H1 (cell line): ENCODE results near the gene TMX2. TPM values are rescaled to one million over a fixed set of nuclear protein-coding genes. Genes with fewer than 3 reads are reported as not detected.

Experiments
- NRF1 ChIP-seq: IDR thresholded peaks from 2 replicates; pipeline ENCODE4 v1.6.1; 2011; ENCODE audit warnings: mild to moderate bottlenecking, low read depth, low read length, improper control_type of control experiment
- polyA plus RNA-seq, 7 experiments: library from polyadenylated mRNA; depleted of rRNA in 3 of 7; stranded (reverse) in 5 of 7; unstranded in 2 of 7; fragments of >200 nt in 5 of 7; fragments of 200-250 nt in 2 of 7; gene quantifications; 1 replicate in 5 of 7; 2 replicates in 1 of 7; 4 replicates in 1 of 7; pipeline versions ENCODE4 v1.2.1 to v1.2.3, GENCODE V29; 2011 to 2013; ENCODE audit warnings: missing spikeins in 2 of 7, mixed read lengths in 2 of 7
- total RNA-seq: library from RNA; stranded (reverse); fragmentation: NEBNext Ultra II Directional; extraction: Animal tissue kit (Norgen Biotek cat#: 25700); gene quantifications from 2 replicates; pipeline ENCODE4 v1.2.1, GENCODE V29; 2021

Gene TMX2
- total and polyA plus RNA-seq, 2 of the 8 experiments (the other 6 are each of a cell fraction or from before 2014, with no cell fraction given) = 70.4 to 100.0 TPM

- TF ChIP-seq NRF1 = no peak
Measured at GRCh38 chr11:57712256-57713150, at the start of gene TMX2 (continued).
